DOHH2 (cell line): ENCODE data around the gene UTS2R.

Source experiments
- EZH2phosphoT487 ChIP-seq: fragments of 200-600 bp; sonication (generic); IDR thresholded peaks from 2 replicates; pipeline ENCODE4 v1.6.1; 2017; ENCODE audit warnings: borderline replicate concordance, mild to moderate bottlenecking, antibody characterized with exemption, low read length, moderate library complexity, mixed read lengths
- TF ChIP-seq, protein P1 (sequence below): fragments of 200-600 bp; sonication (generic); IDR thresholded peaks from one replicate; pipeline ENCODE4 v1.5.1; 2014; ENCODE audit warnings: antibody characterized with exemption, mild to moderate bottlenecking, low read depth, low read length; ENCODE audit not compliant: poor library complexity, severe bottlenecking

DNA sequence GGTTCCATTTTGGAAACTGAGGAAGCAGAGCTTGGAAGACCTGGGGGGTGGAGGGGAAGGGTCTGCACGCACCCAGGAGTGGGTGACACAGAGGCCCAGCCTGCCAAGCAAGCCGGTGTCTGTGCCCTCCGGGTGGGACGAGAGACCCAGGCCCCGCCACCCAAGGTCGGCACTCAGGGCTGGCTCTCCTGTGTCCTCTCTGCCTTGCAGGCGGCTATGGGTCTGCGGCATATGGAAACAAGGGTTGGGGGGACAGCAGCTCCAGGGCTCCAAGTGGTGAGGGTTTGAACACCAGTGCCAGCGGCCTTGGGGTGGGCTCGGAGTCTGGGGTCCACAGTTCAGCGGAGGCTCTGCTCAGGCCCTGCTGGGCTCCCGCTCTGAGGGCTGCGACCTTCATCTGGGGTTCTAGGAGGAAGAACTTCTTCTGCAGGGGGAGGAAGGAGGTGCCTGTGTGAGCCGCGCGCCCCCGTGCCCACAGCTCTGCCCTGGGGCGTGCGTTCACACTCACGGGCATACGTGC is 49.6 kb upstream of the UTS2R start:
- TF ChIP-seq, protein P1, sequence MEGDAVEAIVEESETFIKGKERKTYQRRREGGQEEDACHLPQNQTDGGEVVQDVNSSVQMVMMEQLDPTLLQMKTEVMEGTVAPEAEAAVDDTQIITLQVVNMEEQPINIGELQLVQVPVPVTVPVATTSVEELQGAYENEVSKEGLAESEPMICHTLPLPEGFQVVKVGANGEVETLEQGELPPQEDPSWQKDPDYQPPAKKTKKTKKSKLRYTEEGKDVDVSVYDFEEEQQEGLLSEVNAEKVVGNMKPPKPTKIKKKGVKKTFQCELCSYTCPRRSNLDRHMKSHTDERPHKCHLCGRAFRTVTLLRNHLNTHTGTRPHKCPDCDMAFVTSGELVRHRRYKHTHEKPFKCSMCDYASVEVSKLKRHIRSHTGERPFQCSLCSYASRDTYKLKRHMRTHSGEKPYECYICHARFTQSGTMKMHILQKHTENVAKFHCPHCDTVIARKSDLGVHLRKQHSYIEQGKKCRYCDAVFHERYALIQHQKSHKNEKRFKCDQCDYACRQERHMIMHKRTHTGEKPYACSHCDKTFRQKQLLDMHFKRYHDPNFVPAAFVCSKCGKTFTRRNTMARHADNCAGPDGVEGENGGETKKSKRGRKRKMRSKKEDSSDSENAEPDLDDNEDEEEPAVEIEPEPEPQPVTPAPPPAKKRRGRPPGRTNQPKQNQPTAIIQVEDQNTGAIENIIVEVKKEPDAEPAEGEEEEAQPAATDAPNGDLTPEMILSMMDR: no peak
- TF ChIP-seq EZH2phosphoT487: no peak
